ENCODE measurements around the gene GUCD1. TPM values are rescaled to one million over a fixed set of nuclear protein-coding genes. Genes with fewer than 3 reads are reported as not detected.

The GUCD1 gene
- polyA plus RNA-seq, 12 donors: 41.4 to 78.1 (median 67.6) TPM; not detected in 1

Other genes starting within 250 kb of the GUCD1 start
- gene ADORA2A, start 127.5 kb downstream of the GUCD1 start, polyA plus RNA-seq (ENCODE audit: insufficient read length in 12 of 12): 10 to 100 TPM in 3 of 12 donors, 1 to 10 TPM in 8, not detected in 1; 5.9 to 28.9 (median 9.9) TPM
- gene UPB1, start 59.8 kb downstream of the GUCD1 start, polyA plus RNA-seq (ENCODE audit: insufficient read length in 12 of 12): 1 to 10 TPM in 2 of 12 donors, under 1 TPM in 8, not detected in 2; 0.28 to 1.2 (median 0.65) TPM
- gene SNRPD3, start 861 bp upstream of the GUCD1 start, polyA plus RNA-seq (ENCODE audit: insufficient read length in 12 of 12): 100 to 1,000 TPM in 10 of 12 donors, 10 to 100 TPM in 1, not detected in 1; 90.5 to 173 (median 111) TPM
- 10 to 100 TPM in 3 of 12 donors, 1 to 10 TPM in 8, not detected in 1; 4.9 to 15.5 (median 8.2) TPM for gene LRRC75B, start 37.9 kb upstream of the GUCD1 start, polyA plus RNA-seq (ENCODE audit: insufficient read length in 12 of 12)
- gene GGT1, start 48.1 kb upstream of the GUCD1 start, polyA plus RNA-seq (ENCODE audit: insufficient read length in 12 of 12): 10 to 100 TPM in 1 of 12 donors, 1 to 10 TPM in 10, not detected in 1; 2.0 to 19.7 (median 3.3) TPM
- under 1 TPM in 4 of 12 donors, not detected in 8; 0.05 to 0.26 (median 0.13) TPM for gene PIWIL3, start 219.6 kb upstream of the GUCD1 start, polyA plus RNA-seq (ENCODE audit: insufficient read length in 12 of 12)

All from muscle of arm (tissue), 12 donors.